GM19463 (cell line): ENCODE measurements around the gene RET.
"Not testable (repeated sequence)": the region's sequence is repeated elsewhere in the genome, so short reads cannot be mapped to it uniquely, and the experiment has no call there.

ENCODE experiments used
- ATAC-seq: cut with Tn5 transposase; IDR thresholded peaks from one replicate; pipeline ENCODE4 v1.9.1; 2021; ENCODE audit warnings: mild to moderate bottlenecking, moderate library complexity; ENCODE audit not compliant: unreplicated experiment

The RET gene

GRCh38 chr10:43131906-43132305, 55.0 kb downstream of the RET start:
- ATAC-seq = no peak

GRCh38 chr10:43132867-43133787, 56.3 kb downstream of the RET start:
- ATAC-seq = no peak

- ATAC-seq = no peak
Measured at GRCh38 chr10:43134126-43134905, 57.4 kb downstream of the RET start.

- ATAC-seq = no peak
Measured at GRCh38 chr10:43135064-43135463, 58.2 kb downstream of the RET start.

- no peak for ATAC-seq
Measured at GRCh38 chr10:43135656-43136055, 58.8 kb downstream of the RET start.

GRCh38 chr10:43136432-43136831, 59.6 kb downstream of the RET start:
- ATAC-seq = no peak

GRCh38 chr10:43136995-43137716, 60.3 kb downstream of the RET start:
- no peak for ATAC-seq

- peak; percentile 12 for ATAC-seq
Measured at GRCh38 chr10:43137717-43138020, 60.8 kb downstream of the RET start.

GRCh38 chr10:43138021-43138756, 61.3 kb downstream of the RET start, which contains the start of gene CSGALNACT2:
CSGALNACT2 (plus strand) TSS chr10:43138445; CDS start chr10:43155150, 16,705 bp downstream.
- peak; percentile 67 for ATAC-seq

- peak; percentile 28 for ATAC-seq
Measured at GRCh38 chr10:43138757-43139241, 61.9 kb downstream of the RET start.

- no peak for ATAC-seq
Measured at GRCh38 chr10:43141421-43141820, 64.6 kb downstream of the RET start.

- no peak for ATAC-seq
Measured at GRCh38 chr10:43145311-43145710, 68.4 kb downstream of the RET start.

GRCh38 chr10:43145936-43146335, 69.1 kb downstream of the RET start:
- ATAC-seq = not testable (repeated sequence)

GRCh38 chr10:43151371-43151770, 74.5 kb downstream of the RET start:
- no peak for ATAC-seq

- no peak for ATAC-seq
Measured at GRCh38 chr10:43153901-43154300, 77.0 kb downstream of the RET start.

- no peak for ATAC-seq
Measured at GRCh38 chr10:43155221-43155620, 78.4 kb downstream of the RET start.

- no peak for ATAC-seq
Measured at GRCh38 chr10:43155741-43156140, 78.9 kb downstream of the RET start.

GRCh38 chr10:43156590-43157341, 79.9 kb downstream of the RET start:
- ATAC-seq = no peak

- ATAC-seq = no peak
Measured at GRCh38 chr10:43158636-43159035, 81.8 kb downstream of the RET start.
